Muscle layer of colon (tissue), 2 donors: ENCODE measurements around the gene EDN2.

Experiments used
- H3K27ac ChIP-seq: one replicate; pipeline ENCODE4 v1.7.0; 2013; ENCODE audit warnings: low read depth, mild to moderate bottlenecking, low read length, moderate library complexity
- H3K27me3 ChIP-seq, 2 donors: one replicate each; pipeline ENCODE4 v1.7.0; 2013; ENCODE audit warnings: low read length in 2 of 2, mild to moderate bottlenecking in 2 of 2; ENCODE audit not compliant: insufficient read depth in 2 of 2, control insufficient read depth in 1 of 2
- H3K36me3 ChIP-seq: one replicate; pipeline ENCODE4 v1.7.0; 2013; ENCODE audit warnings: mild to moderate bottlenecking, low read length; ENCODE audit not compliant: insufficient read depth
- H3K4me1 ChIP-seq: one replicate; pipeline ENCODE4 v1.7.0; 2013; ENCODE audit warnings: mild to moderate bottlenecking, low read length; ENCODE audit not compliant: insufficient read depth
- H3K4me3 ChIP-seq, 2 donors: one replicate each; pipeline ENCODE4 v1.7.0; 2013; ENCODE audit warnings: low read length in 2 of 2, low read depth in 1 of 2, mild to moderate bottlenecking in 1 of 2, moderate library complexity in 1 of 2
- H3K9ac ChIP-seq: one replicate; pipeline ENCODE4 v1.7.0; 2013; ENCODE audit warnings: low read length
- H3K9me3 ChIP-seq: one replicate; pipeline ENCODE4 v1.7.0; 2013; ENCODE audit warnings: mild to moderate bottlenecking, low read length
- donor health status: abdominal sarcoma.
- donor health status: Adenocarcinoma of cecum.

Gene EDN2

GRCh38 chr1:41449326-41449921, 35.1 kb downstream of the EDN2 start:
- Histone ChIP-seq H3K9ac (no peak overlapping the region), H3K36me3 (no peaks in the 10 kb centered on the region), H3K27ac (peak overlapping the region; percentile 43), H3K4me1 (peaks cover 11% of the 10 kb centered on the region), H3K9me3 (peaks cover 6% of the 10 kb centered on the region), H3K4me3 (no peak overlapping the region), H3K27me3 (no peaks in the 10 kb centered on the region)

- no peak overlapping the region for H3K9ac ChIP-seq
- no peak overlapping the region for H3K27ac ChIP-seq
These were observed 35.7 kb downstream of the EDN2 start for GRCh38 chr1:41448821-41449220.

GRCh38 chr1:41447995-41448770, 36.3 kb downstream of the EDN2 start:
- H3K4me3 ChIP-seq = no peak overlapping the region
- H3K36me3 ChIP-seq = no peaks in the 10 kb centered on the region
- no peaks in the 10 kb centered on the region for H3K27me3 ChIP-seq
- H3K9me3 ChIP-seq = peaks cover 8% of the 10 kb centered on the region
- peaks cover 11% of the 10 kb centered on the region for H3K4me1 ChIP-seq
- no peak overlapping the region for H3K9ac ChIP-seq
- no peak overlapping the region for H3K27ac ChIP-seq

More at GRCh38 chr1:41448821-41449220, 35.7 kb downstream of the EDN2 start:
- Histone ChIP-seq H3K9me3 (peaks cover 8% of the 10 kb centered on the region), H3K4me3 (no peak overlapping the region), H3K4me1 (peaks cover 11% of the 10 kb centered on the region), H3K36me3 (no peaks in the 10 kb centered on the region), H3K27me3 (no peaks in the 10 kb centered on the region)

GRCh38 chr1:41446851-41447610, 37.5 kb downstream of the EDN2 start:
- Histone ChIP-seq H3K9me3 (peaks cover 8% of the 10 kb centered on the region), H3K4me1 (peaks cover 11% of the 10 kb centered on the region), H3K4me3 (no peak overlapping the region), H3K27ac (no peak overlapping the region), H3K9ac (no peak overlapping the region), H3K27me3 (no peaks in the 10 kb centered on the region), H3K36me3 (no peaks in the 10 kb centered on the region)

- H3K9ac ChIP-seq = no peak overlapping the region
- H3K4me1 ChIP-seq = peaks cover 3% of the 10 kb centered on the region
- H3K27me3 ChIP-seq = no peaks in the 10 kb centered on the region
- no peaks in the 10 kb centered on the region for H3K36me3 ChIP-seq
- peaks cover 8% of the 10 kb centered on the region for H3K9me3 ChIP-seq
- no peak overlapping the region for H3K4me3 ChIP-seq
- H3K27ac ChIP-seq = no peak overlapping the region
These were observed 39.7 kb downstream of the EDN2 start for GRCh38 chr1:41444785-41445184.

- Histone ChIP-seq H3K27ac (no peak overlapping the region), H3K9ac (no peak overlapping the region)
These were observed 40.2 kb downstream of the EDN2 start for GRCh38 chr1:41444246-41444645.

GRCh38 chr1:41442697-41443251, 41.7 kb downstream of the EDN2 start:
- no peak overlapping the region for H3K9ac ChIP-seq
- no peaks in the 10 kb centered on the region for H3K27me3 ChIP-seq
- H3K27ac ChIP-seq = no peak overlapping the region
- peaks cover 8% of the 10 kb centered on the region for H3K9me3 ChIP-seq
- no peaks in the 10 kb centered on the region for H3K4me1 ChIP-seq
- H3K36me3 ChIP-seq = no peaks in the 10 kb centered on the region
- H3K4me3 ChIP-seq = no peak overlapping the region

More at GRCh38 chr1:41444246-41444645, 40.2 kb downstream of the EDN2 start:
- Histone ChIP-seq H3K4me3 (no peak overlapping the region), H3K4me1 (no peaks in the 10 kb centered on the region), H3K36me3 (no peaks in the 10 kb centered on the region), H3K9me3 (peaks cover 8% of the 10 kb centered on the region), H3K27me3 (no peaks in the 10 kb centered on the region)

GRCh38 chr1:41440321-41441085, 44.0 kb downstream of the EDN2 start:
- H3K4me1 ChIP-seq = no peaks in the 10 kb centered on the region
- peaks cover 8% of the 10 kb centered on the region for H3K9me3 ChIP-seq
- H3K36me3 ChIP-seq = no peaks in the 10 kb centered on the region
- no peak overlapping the region for H3K27ac ChIP-seq
- no peak overlapping the region for H3K4me3 ChIP-seq
- no peaks in the 10 kb centered on the region for H3K27me3 ChIP-seq
- H3K9ac ChIP-seq = no peak overlapping the region

- Histone ChIP-seq H3K9me3 (peaks cover under 1% of the 10 kb centered on the region), H3K36me3 (no peaks in the 10 kb centered on the region), H3K4me3 (no peak overlapping the region), H3K27me3 (no peaks in the 10 kb centered on the region), H3K27ac (no peak overlapping the region), H3K4me1 (no peaks in the 10 kb centered on the region), H3K9ac (no peak overlapping the region)
These were observed 45.2 kb downstream of the EDN2 start for GRCh38 chr1:41439234-41439633.

- Histone ChIP-seq H3K9ac (no peak overlapping the region), H3K36me3 (no peaks in the 10 kb centered on the region), H3K4me3 (no peak overlapping the region), H3K27me3 (no peaks in the 10 kb centered on the region), H3K9me3 (no peaks in the 10 kb centered on the region), H3K27ac (no peak overlapping the region), H3K4me1 (peaks cover 1% of the 10 kb centered on the region)
These were observed 45.8 kb downstream of the EDN2 start for GRCh38 chr1:41438711-41439110.

- Histone ChIP-seq H3K4me1 (peaks cover 18% of the 10 kb centered on the region), H3K4me3 (no peak overlapping the region), H3K27ac (no peak overlapping the region), H3K36me3 (no peaks in the 10 kb centered on the region), H3K27me3 (no peaks in the 10 kb centered on the region), H3K9me3 (no peaks in the 10 kb centered on the region), H3K9ac (no peak overlapping the region)
These were observed 47.5 kb downstream of the EDN2 start for GRCh38 chr1:41437011-41437355.
